GM12878 (cell line): ENCODE results near the gene PYGO2. TPM values are rescaled to one million over a fixed set of nuclear protein-coding genes. Genes with fewer than 3 reads are reported as not detected.

Experiments used
- ATAC-seq: fragments of 200-7000 bp; cut with Tn5 transposase; 3 replicates; pipeline ENCODE4 v1.9.1; 2020; ENCODE audit warnings: mild to moderate bottlenecking, moderate library complexity
- BruUV-seq: library from RNA; stranded (reverse); fragments of 400-500 nt; replicated peaks from 2 replicates; lab custom pipeline; 2021; lab: Mats Ljungman, UMichigan
- CTCF ChIA-PET: fragments of 300-600 bp; sonication (Branson Sonifier 250); formaldehyde crosslinking; extraction: SDS; loops from one replicate; lab custom pipeline; 2021; ENCODE audit warnings: inconsistent platforms; lab: Yijun Ruan, JAX
- POLR2A ChIA-PET: fragments of 350-600 bp; formaldehyde crosslinking; extraction: SDS; loops from one replicate; lab custom pipeline; 2021; ENCODE audit warnings: inconsistent platforms; lab: Charles Lee
- RAD21 ChIA-PET: fragments of 300-600 bp; sonication (Branson Sonifier 250); formaldehyde crosslinking; loops from one replicate; lab custom pipeline; 2023; ENCODE audit warnings: antibody characterized with exemption; ENCODE audit not compliant: unreplicated experiment; lab: Charles Lee
- SMC1A ChIA-PET: fragments of 300-600 bp; sonication (Branson Sonifier 250); formaldehyde crosslinking; loops from one replicate; lab custom pipeline; 2023; ENCODE audit not compliant: unreplicated experiment, uncharacterized antibody; lab: Charles Lee
- DNase-seq: peaks from one replicate; pipeline ENCODE4 v3.0.0-alpha.2; 2011; ENCODE audit warnings: low read depth, low spot score
- FAIRE-seq: peaks from 3 replicates; lab custom pipeline; 2011; peaks lifted over from hg19 to GRCh38; lab: Jason Lieb, UNC
- H2AFZ ChIP-seq: 2 replicates; pipeline ENCODE4 v1.6.0; 2011; ENCODE audit warnings: low read depth, low read length, control low read depth; ENCODE audit not compliant: control insufficient read depth
- H3K27ac ChIP-seq: 2 replicates; pipeline ENCODE4 v1.5.1; 2011; ENCODE audit warnings: control low read depth; ENCODE audit not compliant: control insufficient read depth, insufficient read depth
- H3K27me3 ChIP-seq, 2 experiments: replicated peaks in 1 of 2; 2 replicates each; pipeline versions ENCODE4 v1.6.0 to v1.6.1; 2011; ENCODE audit warnings: low read length in 1 of 2; ENCODE audit not compliant: control insufficient read depth in 2 of 2, insufficient read depth in 2 of 2
- H3K36me3 ChIP-seq, 2 experiments: 2 replicates each; pipeline ENCODE4 v1.5.1; 2011; ENCODE audit warnings: low read length in 1 of 2; ENCODE audit not compliant: control insufficient read depth in 2 of 2, insufficient read depth in 2 of 2
- H3K4me1 ChIP-seq: 2 replicates; pipeline ENCODE4 v1.6.1; 2011; ENCODE audit warnings: mild to moderate bottlenecking, low read length, moderate library complexity, mixed read lengths; ENCODE audit not compliant: control insufficient read depth, insufficient read depth
- H3K4me2 ChIP-seq: 2 replicates; pipeline ENCODE4 v1.6.0; 2011; ENCODE audit warnings: control low read depth; ENCODE audit not compliant: control insufficient read depth, insufficient read depth
- H3K4me3 ChIP-seq: fragments of 200-600 bp; sonication (generic); 2 replicates; pipeline ENCODE4 v1.5.1; 2016
- H3K79me2 ChIP-seq: 2 replicates; pipeline ENCODE4 v1.6.0; 2011; ENCODE audit warnings: low read length; ENCODE audit not compliant: control insufficient read depth, insufficient read depth
- H3K9ac ChIP-seq: 2 replicates; pipeline ENCODE4 v1.8.0; 2011; ENCODE audit warnings: low read length, control low read depth, mixed read lengths; ENCODE audit not compliant: control insufficient read depth, insufficient read depth
- H3K9me3 ChIP-seq: replicated peaks from 3 replicates; pipeline ENCODE4 v1.5.1; 2011; ENCODE audit warnings: mild to moderate bottlenecking, low read length; ENCODE audit not compliant: control insufficient read depth, insufficient read depth
- H4K20me1 ChIP-seq: 2 replicates; pipeline ENCODE4 v1.6.0; 2011; ENCODE audit not compliant: control insufficient read depth, insufficient read depth
- FOXK2 ChIP-seq: fragments of 450-650 bp; IDR thresholded peaks from 2 replicates; pipeline ENCODE4 v1.6.1; 2017; ENCODE audit warnings: mild to moderate bottlenecking, moderate library complexity
- NFXL1 ChIP-seq: fragments of 450-650 bp; IDR thresholded peaks from 2 replicates; pipeline ENCODE4 v1.6.1; 2017; ENCODE audit warnings: antibody characterized with exemption, mild to moderate bottlenecking, borderline replicate concordance
- POLR2A ChIP-seq: IDR thresholded peaks from 2 replicates; pipeline ENCODE4 v1.6.1; 2011; ENCODE audit warnings: low read depth, mild to moderate bottlenecking, low read length
- RAD51 ChIP-seq: fragments of 450-650 bp; IDR thresholded peaks from 2 replicates; pipeline ENCODE4 v1.6.1; 2016; ENCODE audit warnings: moderate library complexity, mild to moderate bottlenecking, inconsistent platforms
- SUZ12 ChIP-seq: fragments of 200-600 bp; sonication (generic); IDR thresholded peaks from one replicate; pipeline ENCODE4 v1.6.1; 2018; ENCODE audit warnings: antibody characterized with exemption, mild to moderate bottlenecking; ENCODE audit not compliant: unreplicated experiment
- WGBS: methylation state at CpG from one replicate; pipeline ENCODE4 v1.1.6; 2016; ENCODE audit warnings: low lambda C conversion rate; ENCODE audit not compliant: insufficient replicate concordance, insufficient coverage; ENCODE audit errors: missing lambda C conversion rate; 5-methylcytosine and 5-hydroxymethylcytosine counted together
- in situ Hi-C: fragments of 300-500 bp; cut with MboI; formaldehyde crosslinking; loops from 9 replicates; pipeline ENCODE4 v1.14.3; 2018; ENCODE audit warnings: mixed read lengths
- intact Hi-C: fragments of 100-400 bp; cut with micrococcal nuclease; formaldehyde crosslinking; loops from one replicate; pipeline ENCODE4 v1.14.2; 2022; ENCODE audit not compliant: unreplicated experiment
- polyA plus RNA-seq, 11 experiments: library from polyadenylated mRNA; depleted of rRNA in 4 of 11; unstranded in 6 of 11; stranded (reverse) in 5 of 11; fragments of >200 nt; fragmentation: Nextera tagmentation in 4 of 11; fragmentation: Illumina TruSeq in 1 of 11; extraction: Ambion mirVana in 4 of 11; extraction: Trizol in 1 of 11; gene quantifications; 1 replicate in 1 of 11; 2 replicates in 10 of 11; pipeline versions ENCODE4 v1.2.1 to v1.2.3, GENCODE V29; 2011 to 2016; ENCODE audit warnings: inconsistent platforms in 2 of 11, missing spikeins in 2 of 11, low read depth in 1 of 11
- total RNA-seq, 4 experiments: library from RNA; depleted of rRNA in 3 of 4; stranded (reverse); fragments of >200 nt in 3 of 4; fragmentation: Illumina TruSeq in 1 of 4; extraction: Trizol in 1 of 4; gene quantifications; 2 replicates each; pipeline versions ENCODE4 v1.2.1 to v1.2.3, GENCODE V29; 2013 to 2021

Gene PYGO2
- total and polyA plus RNA-seq, 10 of the 15 experiments (the other 5 are each of a cell fraction or from before 2014, with no cell fraction given) = 8.1 to 33.8 (median 23.5) TPM

DNA sequence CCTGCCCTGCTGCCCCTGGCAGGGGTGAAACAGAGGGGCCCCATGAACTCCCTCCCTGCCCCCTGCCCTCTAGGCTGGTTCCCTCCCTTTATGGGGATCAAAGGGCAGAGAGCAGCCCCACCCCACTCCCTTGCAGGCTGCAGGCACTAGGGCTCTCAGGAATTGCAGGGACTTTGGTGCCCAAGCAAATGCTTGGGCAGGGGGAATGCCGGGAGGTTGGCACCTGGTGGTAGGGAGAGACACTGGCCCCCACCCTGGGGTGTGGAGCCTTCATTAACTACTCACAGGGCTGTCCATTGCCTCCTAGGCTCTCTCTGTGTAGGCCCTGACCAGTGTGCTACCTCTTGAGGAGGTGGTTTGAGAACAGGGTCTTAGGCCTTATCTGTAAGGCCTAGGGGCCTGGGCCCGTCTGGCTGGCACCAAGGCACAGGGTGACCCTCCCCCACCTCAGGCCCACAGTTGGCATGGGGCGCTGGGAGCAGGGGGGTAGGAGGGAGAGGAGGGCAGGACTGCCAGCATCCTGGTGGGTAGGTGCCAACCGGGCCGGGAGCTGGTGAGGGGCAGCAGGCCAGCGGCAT is 45.8 kb upstream of the PYGO2 start:
- ChIA-PET SMC1A (interaction anchor here (1.1 to 1.3 kb wide), 3 partner anchors 8 to 36 kb away, joined by 3 read pairs; no protein-coding TSS in a partner anchor), RAD21 (interaction anchor here (0.7 to 1.5 kb wide), 2 partner anchors 24 to 37 kb away, joined by 3 read pairs; partner anchors contain the start of gene FLAD1), CTCF (interaction anchor here (1.5 to 3.6 kb wide), 2 partner anchors 10 to 67 kb away, joined by 3 to 27 read pairs; no protein-coding TSS in a partner anchor), POLR2A (interaction anchor here (0.5 to 1.7 kb wide), 7 partner anchors 9 to 71 kb away, joined by 3 to 5 read pairs (median 4); partner anchors contain the start of genes PBXIP1, PMVK and SHC1)
- Histone ChIP-seq H3K36me3 (peaks cover 0 to 7% of the 10 kb centered on the region in 2 experiments; a peak in 3 of 4 replicates), H3K9me3 (no peaks in the 10 kb centered on the region), H4K20me1 (0 out of 2 replicates have a peak, but pooled peaks cover 3% of the 10 kb centered on the region), H3K9ac (no peak overlapping the region), H2AFZ (no peak overlapping the region), H3K27me3 (no peaks in the 10 kb centered on the region), H3K4me2 (0 out of 2 replicates have a peak overlapping the region, but pooled peaks have one; percentile 32), H3K79me2 (peaks cover 60% of the 10 kb centered on the region), H3K4me3 (no peak overlapping the region), H3K27ac (no peak overlapping the region), H3K4me1 (peaks cover 56% of the 10 kb centered on the region)
- TF ChIP-seq POLR2A = no peak
- TF ChIP-seq SUZ12 = no peak
- TF ChIP-seq NFXL1 = no peak
- TF ChIP-seq RAD51 = no peak
- TF ChIP-seq FOXK2 = no peak
- in situ Hi-C loops (no loop called here), intact Hi-C loops (no loop called here)
- BruUV-seq = no TSS peak
- 80% methylated on average over 6 of the region's 6 CpGs for WGBS
- ATAC-seq = no peak
- FAIRE-seq = no peak
- DNase-seq = no peak
